CD4-positive, alpha-beta T cell treated with Interleukin-4 for 4 hours (primary cell): Measurements from ENCODE around the gene KRTAP4-16.
"Not testable (repeated sequence)": the region's sequence is repeated elsewhere in the genome, so short reads cannot be mapped to it uniquely, and the experiment has no call there.

Experiments used
- DNase-seq: peaks from one replicate; pipeline ENCODE4 v3.0.0-alpha.2; 2020

KRTAP4-16 gene

DNA sequence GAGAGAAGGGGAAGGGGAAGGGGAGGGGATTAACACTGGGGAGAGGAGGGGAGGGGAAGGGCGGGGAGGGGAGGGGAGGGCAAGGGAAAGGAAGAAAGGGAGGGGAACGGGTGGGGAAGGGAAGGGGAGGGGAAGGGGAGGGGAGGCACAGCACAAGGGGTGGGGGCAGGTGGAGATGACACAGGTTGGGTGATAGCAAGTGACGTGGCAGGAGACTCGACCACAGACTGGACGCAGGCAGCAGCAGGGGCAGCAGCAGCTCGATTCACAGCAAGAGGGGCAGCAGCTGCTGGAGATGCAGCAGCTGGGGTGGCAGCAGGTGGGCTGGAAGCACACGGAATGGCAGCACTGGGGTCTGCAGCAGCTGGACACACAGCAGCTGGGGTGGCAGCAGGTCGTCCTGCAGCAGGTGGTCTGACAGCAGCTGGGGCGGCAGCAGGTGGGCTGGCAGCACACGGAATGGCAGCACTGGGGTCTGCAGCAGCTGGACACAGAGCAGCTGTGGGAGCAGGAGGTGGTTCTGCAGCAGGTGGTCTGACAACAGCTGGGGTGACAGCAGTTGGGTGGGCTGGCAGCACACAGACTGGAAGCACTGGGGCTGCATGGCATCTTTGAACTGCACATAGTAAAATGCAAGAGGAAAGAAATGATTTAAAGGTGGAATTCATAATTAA, at the start of gene KRTAP4-16:
Gene KRTAP4-16, minus strand, starts transcription at position 624 of the 674 bp plus-strand sequence. Its CDS starts 0 bp downstream, at position 624.
- no peak for DNase-seq

DNA sequence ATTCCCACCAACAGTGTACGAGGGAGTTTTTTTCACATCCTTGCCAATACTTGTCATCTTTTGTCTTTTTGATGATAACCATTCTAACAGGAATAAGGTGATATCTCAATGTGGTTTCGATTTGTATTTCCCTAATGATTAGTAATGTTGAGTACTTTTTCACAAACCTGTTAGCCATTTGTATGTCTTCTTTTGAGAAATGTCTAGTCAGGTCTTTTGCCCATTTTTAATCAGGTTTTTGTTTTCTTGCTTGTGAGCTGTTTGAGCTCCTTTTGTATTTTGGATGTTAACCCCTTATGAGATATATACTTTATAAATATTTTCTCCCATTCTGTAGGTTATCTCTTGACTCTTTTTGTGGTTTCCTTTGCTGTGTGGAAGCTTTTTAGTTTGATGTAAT, 49.5 kb upstream of the KRTAP4-16 start:
- DNase-seq, result no peak

GRCh38 chr17:41150026-41150425, 48.0 kb upstream of the KRTAP4-16 start:
- DNase-seq, result no peak

GRCh38 chr17:41149652-41149985, 47.6 kb upstream of the KRTAP4-16 start, which contains the start of gene KRTAP4-5:
TSS of gene KRTAP4-5 (minus strand) at chr17:41149825. CDS start at chr17:41149767, 58 bp downstream.
- no peak for DNase-seq

GRCh38 chr17:41148971-41149651, 47.1 kb upstream of the KRTAP4-16 start:
- not testable (repeated sequence) for DNase-seq

DNA sequence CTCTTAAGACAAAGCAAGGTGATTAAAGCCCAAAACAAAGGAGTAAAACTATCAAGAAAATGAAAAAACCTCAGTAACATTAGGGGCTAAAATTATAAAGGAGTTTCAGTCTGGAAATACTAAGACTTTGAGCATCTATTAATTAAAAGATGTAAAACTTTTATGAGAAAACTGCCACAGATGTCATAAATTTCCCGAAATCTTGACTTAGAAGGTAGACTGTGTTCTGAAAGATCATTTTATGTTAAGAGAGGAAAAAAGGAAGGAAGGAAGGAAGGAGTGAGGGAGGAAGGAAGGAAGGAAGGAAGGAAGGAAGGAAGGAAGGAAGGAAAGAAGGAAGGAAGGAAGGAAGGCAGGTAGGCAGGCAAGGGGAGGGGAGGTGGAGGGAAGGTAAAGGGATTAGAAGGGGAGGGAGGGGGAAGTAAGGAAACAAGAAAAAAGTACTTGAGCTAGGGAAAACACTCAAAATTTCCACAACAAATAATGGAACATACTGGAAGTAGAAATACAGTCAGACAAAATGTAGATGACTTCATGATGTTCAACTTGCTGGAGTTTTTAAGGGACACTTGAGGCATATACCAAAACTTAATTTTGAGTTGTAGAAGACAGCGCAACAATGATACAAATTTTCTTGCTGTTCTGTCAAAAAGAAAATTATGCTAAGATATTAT, 45.7 kb upstream of the KRTAP4-16 start:
- DNase-seq, result no peak

DNA sequence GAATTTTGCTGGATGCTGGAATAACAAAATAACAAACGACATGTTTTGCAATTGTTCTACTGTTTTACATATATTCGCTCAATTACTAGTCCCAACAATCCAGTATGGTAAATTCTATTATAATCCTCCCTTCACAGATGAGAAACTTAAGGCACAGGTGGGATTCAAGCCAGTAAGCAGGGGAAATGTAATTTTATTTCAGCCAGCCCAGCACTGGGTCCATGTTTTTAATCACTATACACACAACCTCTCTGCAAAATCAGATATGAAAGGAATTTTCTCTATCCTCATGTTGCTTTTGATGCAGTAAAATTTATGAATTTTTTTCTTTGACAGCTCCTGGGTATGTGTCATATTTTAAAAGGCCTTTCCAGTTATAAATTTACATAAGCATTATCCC, 43.3 kb upstream of the KRTAP4-16 start:
- DNase-seq, result no peak

- DNase-seq, result no peak
Observed at GRCh38 chr17:41144846-41145245, 42.8 kb upstream of the KRTAP4-16 start.

DNA sequence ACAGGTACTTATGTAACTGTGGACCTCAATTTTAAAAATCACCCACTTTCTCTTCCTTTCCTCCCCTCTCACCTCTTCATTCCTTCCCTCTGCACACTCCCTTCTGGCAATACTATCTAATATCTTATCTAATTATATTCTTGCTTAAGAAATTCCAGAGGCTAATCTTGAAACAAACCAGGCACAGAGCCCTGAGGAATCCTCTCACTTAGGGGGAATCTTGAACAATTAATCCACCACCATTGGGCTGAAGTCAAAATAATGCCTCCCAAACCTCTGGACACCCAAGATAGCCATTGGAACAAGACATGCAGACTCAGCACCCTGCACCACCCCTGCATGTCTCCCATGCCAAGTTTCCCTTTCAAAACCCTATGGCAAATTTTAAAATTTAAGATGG, 39.4 kb upstream of the KRTAP4-16 start:
- no peak for DNase-seq

GRCh38 chr17:41140360-41141131, 38.5 kb upstream of the KRTAP4-16 start, which contains the start of gene KRTAP4-6:
TSS of gene KRTAP4-6 (minus strand) at chr17:41140544. CDS start at chr17:41140487, 57 bp downstream.
- no peak for DNase-seq

GRCh38 chr17:41139865-41140264, 37.9 kb upstream of the KRTAP4-16 start:
- DNase-seq, result not testable (repeated sequence)

GRCh38 chr17:41133880-41134735, 32.1 kb upstream of the KRTAP4-16 start:
- DNase-seq, result no peak

- no peak for DNase-seq
Observed at GRCh38 chr17:41131979-41132378, 30.0 kb upstream of the KRTAP4-16 start.

- no peak for DNase-seq
Observed at GRCh38 chr17:41127371-41127770, 25.4 kb upstream of the KRTAP4-16 start.

- no peak for DNase-seq
Observed at GRCh38 chr17:41126412-41126811, 24.4 kb upstream of the KRTAP4-16 start.

DNA sequence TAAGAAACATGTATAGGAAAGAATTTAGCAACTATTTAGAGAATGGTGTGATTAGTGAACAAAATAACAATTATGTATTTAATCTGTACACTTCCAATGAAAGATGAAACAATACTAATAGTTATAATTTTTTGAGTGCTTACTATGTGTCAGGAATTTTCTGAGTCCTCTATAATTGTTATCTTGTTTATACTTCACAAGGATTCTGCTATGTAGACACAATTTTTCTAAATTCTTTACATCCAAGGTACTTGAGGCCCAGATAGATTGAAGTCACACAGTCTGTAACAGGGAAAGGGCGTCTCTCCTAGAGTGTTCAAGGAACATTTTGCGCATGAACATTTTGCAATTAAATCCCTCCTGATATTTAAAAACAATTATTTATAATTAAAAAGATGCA, 23.1 kb upstream of the KRTAP4-16 start:
- no peak for DNase-seq

GRCh38 chr17:41123991-41124371, 22.0 kb upstream of the KRTAP4-16 start, which contains the start of gene KRTAP4-12:
TSS of gene KRTAP4-12 (minus strand) at chr17:41124182. CDS start at chr17:41124122, 60 bp downstream.
- not testable (repeated sequence) for DNase-seq

DNA sequence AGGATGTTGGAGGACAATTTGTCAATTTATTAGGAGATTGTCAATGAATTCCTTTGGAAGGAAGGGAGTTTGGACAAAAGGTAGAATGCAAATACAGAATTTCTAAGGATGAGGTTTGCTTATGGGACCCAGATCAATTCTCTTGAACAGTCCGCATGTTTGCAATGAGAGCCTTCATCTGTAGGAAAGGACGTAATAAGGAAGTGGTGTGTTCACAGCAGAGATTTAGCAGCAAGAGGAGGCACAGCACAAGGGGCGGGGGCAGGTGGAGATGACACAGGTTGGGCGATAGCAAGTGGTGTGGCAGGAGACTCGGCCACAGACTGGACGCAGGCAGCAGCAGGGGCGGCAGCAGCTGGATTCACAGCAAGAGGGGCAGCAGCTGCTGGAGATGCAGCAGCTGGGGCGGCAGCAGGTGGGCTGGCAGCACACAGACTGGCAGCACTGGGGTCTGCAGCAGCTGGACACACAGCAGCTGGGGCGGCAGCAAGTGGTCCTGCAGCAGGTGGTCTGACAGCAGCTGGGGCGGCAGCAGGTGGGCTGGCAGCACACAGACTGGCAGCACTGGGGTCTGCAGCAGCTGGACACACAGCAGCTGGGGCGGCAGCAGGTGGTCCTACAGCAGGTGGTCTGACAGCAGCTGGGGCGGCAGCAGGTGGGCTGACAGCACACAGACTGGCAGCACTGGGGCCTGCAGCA, 21.4 kb upstream of the KRTAP4-16 start:
- DNase-seq, result not testable (repeated sequence)

- DNase-seq, result no peak
Observed at GRCh38 chr17:41121742-41122141, 19.7 kb upstream of the KRTAP4-16 start.

DNA sequence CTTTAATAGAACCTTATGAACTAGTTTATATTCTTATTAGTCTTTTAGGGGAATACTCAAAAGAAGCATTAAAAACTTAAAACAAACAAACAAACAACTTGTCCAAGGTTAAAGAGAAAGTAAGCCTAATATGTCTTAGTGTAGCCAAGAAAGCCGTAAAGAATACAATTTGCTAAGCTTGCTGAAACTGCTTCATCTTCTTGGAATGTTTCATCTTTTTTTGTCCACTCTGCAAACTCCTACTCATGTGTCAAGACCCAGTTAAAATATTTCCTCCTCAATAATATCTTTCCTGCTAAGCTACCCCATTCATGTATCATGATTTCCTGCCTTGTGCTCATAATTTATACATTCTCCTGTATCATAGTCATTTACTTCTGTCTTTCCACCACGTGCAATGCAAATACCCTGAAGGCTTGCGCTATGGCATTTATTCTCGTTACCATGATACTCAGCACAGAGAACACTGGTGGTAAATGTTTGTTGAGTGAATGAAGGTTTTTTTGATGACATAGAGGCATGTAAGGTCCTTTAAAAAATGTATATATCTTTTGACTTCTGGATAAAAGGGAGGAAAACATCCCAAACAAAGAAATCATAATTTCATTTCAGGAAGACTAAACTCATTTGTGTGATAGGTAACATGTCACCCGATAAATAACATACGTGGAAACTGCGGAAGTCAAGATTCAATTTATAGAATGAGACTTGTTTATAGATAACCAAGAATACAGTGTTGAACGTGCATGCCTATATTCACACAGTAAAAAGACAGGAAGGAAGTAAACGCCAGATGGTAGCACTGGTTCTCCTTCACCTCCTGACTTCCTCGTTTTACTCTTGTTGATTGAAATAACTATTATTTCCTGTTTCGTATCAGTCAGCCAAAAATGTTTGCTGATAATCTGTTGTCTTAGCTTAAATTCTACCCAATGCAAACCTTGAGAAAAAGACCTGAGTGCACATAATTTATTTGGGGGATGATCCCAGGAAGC, 18.0 kb upstream of the KRTAP4-16 start:
- peak; percentile 16 for DNase-seq
